K562 (cell line): Measurements from ENCODE around the gene MPC1. TPM values are rescaled to one million over a fixed set of nuclear protein-coding genes. Genes with fewer than 3 reads are reported as not detected.

ENCODE experiments used
- BRD9 ChIP-seq: fragments of 450-650 bp; IDR thresholded peaks from 2 replicates; pipeline ENCODE4 v1.6.1; 2018; ENCODE audit warnings: low read depth; ENCODE audit not compliant: partially characterized antibody
- CAMTA2 ChIP-seq: fragments of 250-450 bp; sonication (Bioruptor Pico); conservative IDR thresholded peaks from 2 replicates; pipeline ENCODE4 v1.5.1; 2022
- CBFB ChIP-seq: sonication (generic); formaldehyde crosslinking; IDR thresholded peaks from 2 replicates; pipeline ENCODE4 v1.4.0; 2020; ENCODE audit warnings: mild to moderate bottlenecking, missing genetic modification reagents
- CBX3 ChIP-seq, 2 experiments: IDR thresholded peaks; 1 replicate in 1 of 2; 2 replicates in 1 of 2; pipeline ENCODE4 v1.6.1; 2012; ENCODE audit warnings: inconsistent platforms in 2 of 2, low read length in 2 of 2, borderline replicate concordance in 1 of 2, control low read depth in 1 of 2
- CREB5 ChIP-seq: fragments of 250-450 bp; sonication (Bioruptor Pico); IDR thresholded peaks from 2 replicates; pipeline ENCODE4 v1.5.0; 2020; ENCODE audit warnings: mild to moderate bottlenecking
- E2F6 ChIP-seq, 2 experiments: IDR thresholded peaks; 2 replicates each; pipeline ENCODE4 v1.6.1; 2011; ENCODE audit warnings: borderline replicate concordance in 1 of 2, control low read depth in 1 of 2, low read depth in 1 of 2, low read length in 1 of 2, mild to moderate bottlenecking in 1 of 2, mixed read lengths in 1 of 2, moderate library complexity in 1 of 2; ENCODE audit not compliant: insufficient read depth in 1 of 2, insufficient read length in 1 of 2, poor library complexity in 1 of 2, severe bottlenecking in 1 of 2; ENCODE audit errors: extremely low read depth in 1 of 2
- ELF4 ChIP-seq: fragments of 450-650 bp; formaldehyde crosslinking; IDR thresholded peaks from 2 replicates; pipeline ENCODE4 v1.4.0; 2022; ENCODE audit warnings: missing genetic modification characterization
- GABPB1 ChIP-seq: sonication (generic); formaldehyde crosslinking; IDR thresholded peaks from 2 replicates; pipeline ENCODE4 v1.8.0; 2022; ENCODE audit warnings: mild to moderate bottlenecking, missing genetic modification reagents
- MAFF ChIP-seq: IDR thresholded peaks from 2 replicates; pipeline ENCODE4 v1.6.1; 2012; ENCODE audit warnings: low read length, improper control_type of control experiment
- NCOA1 ChIP-seq: fragments of 450-650 bp; IDR thresholded peaks from 2 replicates; pipeline ENCODE4 v1.6.1; 2016; ENCODE audit warnings: low read depth
- NFRKB ChIP-seq: fragments of 450-650 bp; IDR thresholded peaks from 2 replicates; pipeline ENCODE4 v1.6.1; 2016; ENCODE audit warnings: low read depth
- NONO ChIP-seq, 2 experiments: fragments of 200-400 bp in 1 of 2; fragments of 450-650 bp in 1 of 2; formaldehyde crosslinking in 1 of 2; IDR thresholded peaks; 2 replicates each; pipeline ENCODE4 v1.6.1; 2017; ENCODE audit warnings: low read depth in 2 of 2, mild to moderate bottlenecking in 2 of 2, moderate library complexity in 2 of 2, low read length in 1 of 2
- RBBP5 ChIP-seq: fragments of 200-600 bp; sonication (generic); IDR thresholded peaks from 2 replicates; pipeline ENCODE4 v1.6.1; 2012; ENCODE audit warnings: borderline replicate concordance, mild to moderate bottlenecking, low read length, control low read depth, inconsistent platforms; ENCODE audit not compliant: insufficient read depth, poor library complexity, severe bottlenecking
- SAFB2 ChIP-seq: fragments of 200-400 bp; formaldehyde crosslinking; IDR thresholded peaks from 2 replicates; pipeline ENCODE4 v1.6.1; 2018; ENCODE audit warnings: borderline replicate concordance, low read length, low read depth, moderate library complexity; ENCODE audit not compliant: severe bottlenecking
- TFE3 ChIP-seq: fragments of 450-650 bp; formaldehyde crosslinking; IDR thresholded peaks from 2 replicates; pipeline ENCODE4 v1.4.0; 2020; ENCODE audit warnings: mild to moderate bottlenecking, mixed read lengths
- ZBED1 ChIP-seq: IDR thresholded peaks from 2 replicates; pipeline ENCODE4 v1.6.1; 2014
- ZC3H4 ChIP-seq: sonication (generic); formaldehyde crosslinking; IDR thresholded peaks from 2 replicates; pipeline ENCODE4 v1.9.0; 2021; ENCODE audit warnings: missing genetic modification reagents, borderline replicate concordance
- ZNF507 ChIP-seq: conservative IDR thresholded peaks from 2 replicates; pipeline ENCODE4 v1.6.1; 2017; ENCODE audit warnings: missing genetic modification characterization, missing compliant biosample characterization
- ZNF518B ChIP-seq: fragments of 250-450 bp; sonication (Bioruptor Pico); IDR thresholded peaks from 2 replicates; pipeline ENCODE4 v1.5.0; 2021; ENCODE audit warnings: mild to moderate bottlenecking, moderate library complexity
- polyA plus RNA-seq, 8 experiments: library from polyadenylated mRNA; depleted of rRNA in 4 of 8; stranded (reverse) in 5 of 8; unstranded in 3 of 8; fragments of >200 nt; fragmentation: Nextera tagmentation in 2 of 8; fragmentation: Illumina TruSeq in 1 of 8; extraction: Ambion mirVana in 2 of 8; extraction: Trizol in 1 of 8; gene quantifications; 2 replicates each; pipeline versions ENCODE4 v1.2.1 to v1.2.3, GENCODE V29; 2011 to 2014; ENCODE audit warnings: inconsistent platforms in 1 of 8, missing spikeins in 1 of 8
- total RNA-seq, 7 experiments: library from RNA; depleted of rRNA in 6 of 7; stranded (reverse); fragments of >200 nt in 6 of 7; fragmentation: Illumina TruSeq in 2 of 7; extraction: Trizol in 2 of 7; gene quantifications; 2 replicates each; pipeline versions ENCODE4 v1.2.1 to v1.2.3, GENCODE V29; 2011 to 2021; ENCODE audit warnings: low replicate concordance in 1 of 7

MPC1 gene
- total and polyA plus RNA-seq, 9 of the 15 experiments (the other 6 are each of a cell fraction or from before 2014, with no cell fraction given), result 78.6 to 185 (median 138) TPM

GRCh38 chr6:166342349-166343149 is 40.2 kb downstream of the MPC1 start, which contains the start of gene SFT2D1 (continued):
- TF ChIP-seq RBBP5, result peak; percentile 92
- TF ChIP-seq ZNF507 (tag), result no peak
- no peak for TF ChIP-seq ELF4 (CRISPR knock-in tag)
- TF ChIP-seq NFRKB, result no peak
- TF ChIP-seq SAFB2, result no peak
- TF ChIP-seq CBFB, result peak; percentile 87
- no peak for TF ChIP-seq ZNF518B (CRISPR knock-in tag)
- no peak for TF ChIP-seq TFE3
- TF ChIP-seq CBX3 (IDR thresholded peaks at IDR 0.05; ENCODE audit: borderline replicate concordance in 1 of 2, low read length in 2 of 2), result 0 out of 3 replicates have a peak, but pooled peaks of 1 of the 2 experiments have one; percentile 30
- TF ChIP-seq GABPB1, result peak; percentile 91
- TF ChIP-seq ZBED1, result no peak
- TF ChIP-seq ZC3H4 (CRISPR knock-in tag), result no peak
- TF ChIP-seq CREB5, result no peak
- TF ChIP-seq NONO (IDR thresholded peaks at IDR 0.05; ENCODE audit: low read depth in 2 of 2, low read length in 1 of 2), result peak; percentile 8 to 57; a peak in 1 of 4 replicates
- no peak for TF ChIP-seq BRD9
- no peak for TF ChIP-seq NCOA1
- TF ChIP-seq MAFF, result no peak
- no peak for TF ChIP-seq CAMTA2 (CRISPR knock-in tag)
- peak; percentile 47 to 68 for TF ChIP-seq E2F6 (IDR thresholded peaks at IDR 0.05; ENCODE audit: borderline replicate concordance in 1 of 2, extremely low read depth in 1 of 2, insufficient read depth in 1 of 2, insufficient read length in 1 of 2, low read depth in 1 of 2, low read length in 1 of 2, poor library complexity in 1 of 2, severe bottlenecking in 1 of 2)
